8988T (cell line): Measurements from ENCODE around the gene GALNT18.

Source experiments
- DNase-seq: peaks from one replicate; pipeline ENCODE4 v3.0.0; 2011

The GALNT18 gene

GRCh38 chr11:11621573-11622339 is at the start of gene GALNT18:
TSS of gene GALNT18 (minus strand) at chr11:11622005.
- peak; percentile 97 for DNase-seq

- no peak for DNase-seq
These were observed 48.8 kb upstream of the GALNT18 start for GRCh38 chr11:11670574-11670973.

GRCh38 chr11:11669233-11669846 is 47.5 kb upstream of the GALNT18 start:
- no peak for DNase-seq

GRCh38 chr11:11668781-11669180 is 47.0 kb upstream of the GALNT18 start:
- DNase-seq = no peak

GRCh38 chr11:11668274-11668673 is 46.5 kb upstream of the GALNT18 start:
- DNase-seq = no peak

GRCh38 chr11:11667056-11667455 is 45.3 kb upstream of the GALNT18 start:
- DNase-seq = no peak

GRCh38 chr11:11665407-11665806 is 43.6 kb upstream of the GALNT18 start:
- no peak for DNase-seq

GRCh38 chr11:11663907-11664306 is 42.1 kb upstream of the GALNT18 start:
- DNase-seq = no peak

- DNase-seq = no peak
These were observed 40.8 kb upstream of the GALNT18 start for GRCh38 chr11:11662578-11662977.

- no peak for DNase-seq
These were observed 39.7 kb upstream of the GALNT18 start for GRCh38 chr11:11661326-11662040.

- no peak for DNase-seq
These were observed 38.5 kb upstream of the GALNT18 start for GRCh38 chr11:11660363-11660740.

- no peak for DNase-seq
These were observed 38.0 kb upstream of the GALNT18 start for GRCh38 chr11:11659567-11660362.

- no peak for DNase-seq
These were observed 35.6 kb upstream of the GALNT18 start for GRCh38 chr11:11657218-11657955.

GRCh38 chr11:11641581-11641980 is 19.8 kb upstream of the GALNT18 start:
- DNase-seq = no peak

GRCh38 chr11:11640996-11641395 is 19.2 kb upstream of the GALNT18 start:
- DNase-seq = no peak

GRCh38 chr11:11640152-11640551 is 18.3 kb upstream of the GALNT18 start:
- no peak for DNase-seq

- no peak for DNase-seq
These were observed 14.9 kb upstream of the GALNT18 start for GRCh38 chr11:11636671-11637070.

- DNase-seq = no peak
These were observed 13.6 kb upstream of the GALNT18 start for GRCh38 chr11:11635443-11635842.

GRCh38 chr11:11629368-11629767 is 7.6 kb upstream of the GALNT18 start:
- no peak for DNase-seq

- DNase-seq = no peak
These were observed 6.8 kb upstream of the GALNT18 start for GRCh38 chr11:11628651-11629050.

- DNase-seq = no peak
These were observed 4.3 kb upstream of the GALNT18 start for GRCh38 chr11:11626128-11626527.

- no peak for DNase-seq
These were observed 3.1 kb upstream of the GALNT18 start for GRCh38 chr11:11624926-11625325.
